BLaER1 treated with 17β-estradiol and CSF1 and Interleukin-3, amounts not matched to agents 10 nM and 100 nM (cell line): ENCODE measurements around the gene MYO1D.
"Not testable (repeated sequence)": the region's sequence is repeated elsewhere in the genome, so short reads cannot be mapped to it uniquely, and the experiment has no call there.

Source experiments
- H3K27ac ChIP-seq, 11 experiments: shearing (Covaris generic); formaldehyde crosslinking; 2 replicates each; pipeline ENCODE4 v1.8.1; 2022
- H3K27me3 ChIP-seq, 11 experiments: shearing (Covaris generic); formaldehyde crosslinking; 2 replicates each; pipeline ENCODE4 v1.8.1; 2022
- H3K36me3 ChIP-seq, 11 experiments: shearing (Covaris generic); formaldehyde crosslinking; 2 replicates each; pipeline ENCODE4 v1.8.1; 2022
- H3K4me1 ChIP-seq, 10 experiments: shearing (Covaris generic); formaldehyde crosslinking; 2 replicates each; pipeline ENCODE4 v1.8.1; 2022
- H3K4me2 ChIP-seq, 11 experiments: shearing (Covaris generic); formaldehyde crosslinking; 2 replicates each; pipeline ENCODE4 v1.8.1; 2022
- H3K4me3 ChIP-seq, 10 experiments: shearing (Covaris generic); formaldehyde crosslinking; 2 replicates each; pipeline ENCODE4 v1.8.1; 2022
- H3K9ac ChIP-seq, 11 experiments: shearing (Covaris generic); formaldehyde crosslinking; 2 replicates each; pipeline ENCODE4 v1.8.1; 2022
- H3K9me3 ChIP-seq, 11 experiments: shearing (Covaris generic); formaldehyde crosslinking; replicated peaks in 1 of 11; 2 replicates each; pipeline ENCODE4 v1.8.1; 2022
- H4K20me1 ChIP-seq, 11 experiments: shearing (Covaris generic); formaldehyde crosslinking; 2 replicates each; pipeline ENCODE4 v1.8.1; 2022
- Cebpa-rat ChIP-seq, 11 experiments: shearing (Covaris generic); IDR thresholded peaks; 2 replicates each; pipeline ENCODE4 v1.8.1; 2022

The MYO1D gene

GRCh38 chr17:32876417-32877163, at the start of gene MYO1D:
Gene MYO1D, minus strand, starts transcription at chr17:32877124. Its CDS starts 252 bp downstream, at chr17:32876872.
- H3K4me1 ChIP-seq, result peaks cover 28 to 42% (median 34%) of the 10 kb centered on the region in 10 experiments
- H3K9me3 ChIP-seq, result no peaks in the 10 kb centered on the region
- peaks cover 0 to 15% (median 0%) of the 10 kb centered on the region in 11 experiments; a peak in 2 of 22 replicates for H4K20me1 ChIP-seq
- peak within 1 kb of the TSS in 10 of 11 experiments; percentile 54 to 68 (median 62); a peak in 21 of 22 replicates for H3K27ac ChIP-seq
- H3K9ac ChIP-seq, result peak within 1 kb of the TSS; percentile 71 to 86 (median 81)
- H3K4me3 ChIP-seq, result peak within 1 kb of the TSS; percentile 78 to 94 (median 89)
- peak within 1 kb of the TSS; percentile 92 to 100 (median 98) for H3K4me2 ChIP-seq
- no peaks in the 10 kb centered on the region for H3K36me3 ChIP-seq
- H3K27me3 ChIP-seq, result peaks cover 9 to 16% (median 12%) of the 10 kb centered on the region in 11 experiments; a peak in 21 of 22 replicates
- no peak for TF ChIP-seq Cebpa-rat (IDR thresholded peaks at IDR 0.05)

GRCh38 chr17:32926183-32926582, 49.3 kb upstream of the MYO1D start:
- Histone ChIP-seq H4K20me1 (peaks cover 0 to 7% (median 0%) of the 10 kb centered on the region in 11 experiments; a peak in 1 of 22 replicates), H3K4me3 (no peak overlapping the region), H3K4me2 (no peak overlapping the region), H3K4me1 (peaks cover 0 to 25% (median 20%) of the 10 kb centered on the region in 10 experiments; a peak in 18 of 20 replicates), H3K27ac (no peak overlapping the region), H3K27me3 (peaks cover 33 to 47% (median 41%) of the 10 kb centered on the region in 11 experiments), H3K9ac (no peak overlapping the region), H3K36me3 (no peaks in the 10 kb centered on the region), H3K9me3 (no peaks in the 10 kb centered on the region)
- TF ChIP-seq Cebpa-rat (IDR thresholded peaks at IDR 0.05), result no peak

- H4K20me1 ChIP-seq, H3K4me3 ChIP-seq, H3K9ac ChIP-seq, H3K27ac ChIP-seq, H3K4me2 ChIP-seq, H3K36me3 ChIP-seq, H3K9me3 ChIP-seq: not testable (repeated sequence)
- Histone ChIP-seq H3K4me1 (peaks cover 0 to 15% (median 13%) of the 10 kb centered on the region in 10 experiments; a peak in 18 of 20 replicates), H3K27me3 (peaks cover 20 to 31% (median 27%) of the 10 kb centered on the region in 11 experiments)
Observed at GRCh38 chr17:32923905-32924304, 47.0 kb upstream of the MYO1D start.

- Histone ChIP-seq H3K27ac (no peak overlapping the region), H3K4me1 (no peaks in the 10 kb centered on the region), H3K36me3 (no peaks in the 10 kb centered on the region), H3K9me3 (no peaks in the 10 kb centered on the region), H4K20me1 (no peaks in the 10 kb centered on the region), H3K4me2 (no peak overlapping the region), H3K9ac (no peak overlapping the region), H3K27me3 (peaks cover 0 to 4% (median 0%) of the 10 kb centered on the region in 11 experiments; a peak in 1 of 22 replicates), H3K4me3 (no peak overlapping the region)
- no peak for TF ChIP-seq Cebpa-rat (IDR thresholded peaks at IDR 0.05)
Observed at GRCh38 chr17:32921017-32921416, 44.1 kb upstream of the MYO1D start.

GRCh38 chr17:32920293-32920692, 43.4 kb upstream of the MYO1D start:
- Histone ChIP-seq H3K4me3 (no peak overlapping the region), H3K4me1 (no peaks in the 10 kb centered on the region), H3K9me3 (no peaks in the 10 kb centered on the region), H3K4me2 (no peak overlapping the region), H3K36me3 (no peaks in the 10 kb centered on the region), H3K9ac (no peak overlapping the region), H3K27me3 (no peaks in the 10 kb centered on the region), H3K27ac (no peak overlapping the region), H4K20me1 (no peaks in the 10 kb centered on the region)
- TF ChIP-seq Cebpa-rat (IDR thresholded peaks at IDR 0.05), result no peak

GRCh38 chr17:32919876-32920275, 43.0 kb upstream of the MYO1D start:
- not testable (repeated sequence) for H3K4me2 ChIP-seq, H3K36me3 ChIP-seq, H4K20me1 ChIP-seq, H3K4me1 ChIP-seq, H3K27ac ChIP-seq, H3K27me3 ChIP-seq, H3K9ac ChIP-seq, H3K9me3 ChIP-seq, H3K4me3 ChIP-seq

- H3K4me3 ChIP-seq, result no peak overlapping the region
- H3K27me3 ChIP-seq, result no peaks in the 10 kb centered on the region
- no peaks in the 10 kb centered on the region for H4K20me1 ChIP-seq
- H3K36me3 ChIP-seq, result no peaks in the 10 kb centered on the region
- no peak for TF ChIP-seq Cebpa-rat (IDR thresholded peaks at IDR 0.05)
- H3K9ac ChIP-seq, result no peak overlapping the region
- H3K27ac ChIP-seq, result no peak overlapping the region
- H3K4me2 ChIP-seq, result no peak overlapping the region
- no peaks in the 10 kb centered on the region for H3K9me3 ChIP-seq
- H3K4me1 ChIP-seq, result no peaks in the 10 kb centered on the region
Observed at GRCh38 chr17:32917842-32918241, 40.9 kb upstream of the MYO1D start.

- H3K9ac ChIP-seq, result no peak overlapping the region
- no peaks in the 10 kb centered on the region for H3K27me3 ChIP-seq
- H3K4me3 ChIP-seq, result no peak overlapping the region
- no peak overlapping the region for H3K27ac ChIP-seq
- H3K4me2 ChIP-seq, result no peak overlapping the region
- no peaks in the 10 kb centered on the region for H4K20me1 ChIP-seq
- no peaks in the 10 kb centered on the region for H3K4me1 ChIP-seq
- no peak for TF ChIP-seq Cebpa-rat (IDR thresholded peaks at IDR 0.05)
- no peaks in the 10 kb centered on the region for H3K36me3 ChIP-seq
- no peaks in the 10 kb centered on the region for H3K9me3 ChIP-seq
Observed at GRCh38 chr17:32917081-32917480, 40.2 kb upstream of the MYO1D start.

- no peak overlapping the region for H3K4me2 ChIP-seq
- no peaks in the 10 kb centered on the region for H3K36me3 ChIP-seq
- no peak for TF ChIP-seq Cebpa-rat (IDR thresholded peaks at IDR 0.05)
- H3K27ac ChIP-seq, result no peak overlapping the region
- no peaks in the 10 kb centered on the region for H4K20me1 ChIP-seq
- H3K9ac ChIP-seq, result no peak overlapping the region
- H3K4me1 ChIP-seq, result no peaks in the 10 kb centered on the region
- no peaks in the 10 kb centered on the region for H3K27me3 ChIP-seq
- no peak overlapping the region for H3K4me3 ChIP-seq
- H3K9me3 ChIP-seq, result no peaks in the 10 kb centered on the region
Observed at GRCh38 chr17:32916134-32916533, 39.2 kb upstream of the MYO1D start.

- no peaks in the 10 kb centered on the region for H3K27me3 ChIP-seq
- H3K9ac ChIP-seq, result no peak overlapping the region
- H3K4me2 ChIP-seq, result no peak overlapping the region
- no peaks in the 10 kb centered on the region for H4K20me1 ChIP-seq
- H3K9me3 ChIP-seq, result no peaks in the 10 kb centered on the region
- H3K4me1 ChIP-seq, result no peaks in the 10 kb centered on the region
- no peak overlapping the region for H3K4me3 ChIP-seq
- TF ChIP-seq Cebpa-rat (IDR thresholded peaks at IDR 0.05), result no peak
- H3K36me3 ChIP-seq, result no peaks in the 10 kb centered on the region
- no peak overlapping the region for H3K27ac ChIP-seq
Observed at GRCh38 chr17:32915245-32915644, 38.3 kb upstream of the MYO1D start.
